Measurements from ENCODE around the gene ZEB1. TPM values are rescaled to one million over a fixed set of nuclear protein-coding genes. Genes with fewer than 3 reads are reported as not detected.

Gene ZEB1
- total RNA-seq, 4 donors from 2014 or later = 64.3 to 113 (median 96.7) TPM

GRCh38 chr10:31318382-31318853 lies 598 bp upstream of the ZEB1 start:
- no peak for TF ChIP-seq CTCF (IDR thresholded peaks at IDR 0.05; ENCODE audit: low read depth)

GRCh38 chr10:31319602-31320549 lies 860 bp downstream of the ZEB1 start:
- TF ChIP-seq CTCF (IDR thresholded peaks at IDR 0.05; ENCODE audit: low read depth) = no peak

GRCh38 chr10:31320550-31321211 lies 1.7 kb downstream of the ZEB1 start:
- TF ChIP-seq CTCF (IDR thresholded peaks at IDR 0.05; ENCODE audit: low read depth) = no peak

GRCh38 chr10:31321396-31321941 lies 2.5 kb downstream of the ZEB1 start:
- no peak for TF ChIP-seq CTCF (IDR thresholded peaks at IDR 0.05; ENCODE audit: low read depth)

- no peak for TF ChIP-seq CTCF (IDR thresholded peaks at IDR 0.05; ENCODE audit: low read depth)
Measured at GRCh38 chr10:31322647-31323046, 3.6 kb downstream of the ZEB1 start.

- no peak for TF ChIP-seq CTCF (IDR thresholded peaks at IDR 0.05; ENCODE audit: low read depth)
Measured at GRCh38 chr10:31340343-31340742, 21.3 kb downstream of the ZEB1 start.

GRCh38 chr10:31341552-31341951 lies 22.5 kb downstream of the ZEB1 start:
- no peak for TF ChIP-seq CTCF (IDR thresholded peaks at IDR 0.05; ENCODE audit: low read depth)

All from subcutaneous adipose tissue (tissue), 4 donors.